ENCODE measurements around the gene RFTN1.

Gene RFTN1

DNA sequence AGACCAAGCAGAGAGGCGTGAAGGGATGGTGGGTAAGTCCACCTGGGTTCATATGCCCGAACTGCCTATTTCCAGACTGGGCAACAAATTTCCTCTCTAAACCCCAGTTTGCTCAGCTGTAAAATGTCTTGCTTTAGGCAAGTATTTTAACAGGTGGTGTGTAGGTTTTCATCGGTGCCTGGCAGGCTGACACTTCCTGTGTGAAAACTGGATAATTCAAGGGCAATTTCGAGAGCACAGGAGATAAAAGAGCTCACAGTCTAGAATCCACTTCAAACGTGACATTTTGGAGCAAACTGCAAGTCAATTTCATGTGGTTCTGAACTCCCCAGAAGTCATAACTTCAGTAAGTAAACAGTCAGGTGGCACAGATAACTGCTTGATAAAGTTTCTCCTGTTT is 136.3 kb downstream of the RFTN1 start:
- no peak for DNase-seq (ENCODE audit: low spot score)

DNA sequence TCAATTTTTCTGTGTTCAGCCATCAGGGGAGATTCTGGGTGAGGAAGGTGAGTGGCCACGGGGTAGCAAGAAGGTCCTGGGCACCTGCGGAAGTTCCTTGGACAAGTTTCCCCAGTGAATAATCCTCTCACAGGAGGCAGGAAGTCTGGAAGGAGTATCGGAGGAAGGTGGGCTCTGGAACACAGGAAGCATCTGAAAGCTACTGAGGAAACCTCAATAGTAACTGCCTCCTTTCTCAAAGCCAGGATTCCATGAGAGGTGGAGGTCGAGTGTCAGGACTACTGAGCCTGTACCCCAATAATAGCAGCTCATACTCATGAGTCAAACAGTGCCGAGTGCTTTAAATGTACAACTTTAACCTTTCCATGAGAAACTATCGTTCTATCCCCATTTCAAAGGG is 137.6 kb downstream of the RFTN1 start:
- DNase-seq (ENCODE audit: low spot score), result no peak

DNA sequence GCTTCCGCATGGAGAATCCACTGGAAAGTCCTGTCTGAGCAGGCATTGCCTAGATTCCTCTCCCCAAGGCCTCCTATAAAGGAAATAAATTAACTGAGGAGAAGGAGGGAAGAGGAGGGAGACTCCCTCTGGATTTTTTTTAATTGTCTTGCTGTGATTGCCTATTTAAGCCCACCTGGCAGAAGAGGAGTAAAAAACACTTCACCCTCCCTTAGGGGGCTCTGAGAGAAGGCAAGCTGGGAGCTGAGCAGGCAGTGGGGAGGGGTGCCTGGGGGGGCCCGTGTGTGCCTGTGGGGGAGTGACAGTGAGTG is 138.6 kb downstream of the RFTN1 start:
- DNase-seq (ENCODE audit: low spot score), result no peak

DNA sequence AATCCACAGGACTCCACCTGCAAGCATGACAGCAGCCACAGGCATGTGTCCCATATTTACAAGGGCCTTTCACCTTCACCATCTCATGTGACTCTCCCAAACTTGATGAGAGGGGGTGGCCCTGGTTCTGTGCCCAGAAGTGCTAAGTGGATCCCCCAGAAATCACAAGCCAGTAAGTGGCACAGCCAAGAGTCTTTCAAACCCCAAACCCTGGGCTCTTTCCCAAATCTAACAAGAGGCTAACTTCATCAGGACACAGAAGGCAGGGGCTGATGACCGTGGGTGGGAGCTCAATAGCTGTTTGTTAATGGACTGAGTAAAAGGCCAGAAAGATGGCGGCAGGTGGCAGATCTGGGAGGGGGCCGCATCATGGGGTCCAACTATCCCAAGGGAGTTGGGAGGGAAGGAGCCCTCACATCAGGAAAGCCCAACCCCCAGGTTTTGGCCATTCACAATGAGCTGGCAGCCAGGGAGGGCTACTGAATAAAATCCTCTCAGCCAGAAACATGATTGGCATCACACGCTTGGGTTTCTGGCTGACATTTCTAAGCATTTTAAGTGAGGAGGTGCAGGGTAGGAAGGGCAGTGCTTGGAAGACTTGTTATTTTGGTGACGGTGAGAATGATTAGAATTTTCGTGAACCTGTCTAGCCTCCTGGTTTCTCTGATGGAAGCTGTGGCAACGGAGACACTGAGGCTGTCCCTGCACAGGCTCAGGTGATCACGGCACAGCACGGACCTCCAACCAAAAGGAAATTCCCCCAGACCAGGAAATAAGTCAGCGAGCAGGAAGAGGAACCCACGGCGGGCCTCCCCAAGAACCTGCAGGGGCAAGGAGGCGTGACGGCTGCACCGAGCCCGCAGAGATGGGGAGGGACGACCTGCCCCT is 139.2 kb downstream of the RFTN1 start:
- DNase-seq (ENCODE audit: low spot score), result no peak

DNA sequence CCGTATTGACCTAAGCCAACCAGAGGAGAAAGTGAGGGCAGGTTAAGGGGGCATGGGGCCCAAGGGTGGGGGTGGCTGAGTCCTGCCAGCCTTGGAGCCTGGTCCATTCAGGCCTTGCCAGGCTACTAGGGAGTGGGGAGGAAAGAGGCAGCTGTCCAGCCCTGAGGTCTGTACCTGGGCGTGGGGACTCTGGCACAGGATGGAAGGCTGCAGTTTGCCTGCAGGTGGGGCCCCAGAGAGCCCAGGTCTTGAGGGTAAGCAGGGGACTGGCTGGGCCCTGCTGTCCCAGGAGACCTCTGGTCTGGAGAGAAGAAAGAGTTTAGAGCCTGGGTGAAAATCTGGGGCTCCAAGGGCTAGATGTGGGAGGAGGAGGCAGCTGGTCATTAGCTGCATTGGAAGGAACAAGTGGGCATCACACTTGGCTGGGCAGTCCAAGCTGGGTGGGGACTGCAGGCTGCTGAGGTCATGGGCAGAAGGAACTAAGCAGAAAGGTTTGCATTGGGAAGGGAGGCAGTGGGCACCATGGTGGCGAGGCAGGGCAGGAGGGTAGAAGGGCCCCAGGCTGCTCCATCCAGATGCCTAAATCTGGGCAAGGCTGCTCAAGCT is 140.1 kb downstream of the RFTN1 start:
- DNase-seq (ENCODE audit: low spot score), result no peak

DNA sequence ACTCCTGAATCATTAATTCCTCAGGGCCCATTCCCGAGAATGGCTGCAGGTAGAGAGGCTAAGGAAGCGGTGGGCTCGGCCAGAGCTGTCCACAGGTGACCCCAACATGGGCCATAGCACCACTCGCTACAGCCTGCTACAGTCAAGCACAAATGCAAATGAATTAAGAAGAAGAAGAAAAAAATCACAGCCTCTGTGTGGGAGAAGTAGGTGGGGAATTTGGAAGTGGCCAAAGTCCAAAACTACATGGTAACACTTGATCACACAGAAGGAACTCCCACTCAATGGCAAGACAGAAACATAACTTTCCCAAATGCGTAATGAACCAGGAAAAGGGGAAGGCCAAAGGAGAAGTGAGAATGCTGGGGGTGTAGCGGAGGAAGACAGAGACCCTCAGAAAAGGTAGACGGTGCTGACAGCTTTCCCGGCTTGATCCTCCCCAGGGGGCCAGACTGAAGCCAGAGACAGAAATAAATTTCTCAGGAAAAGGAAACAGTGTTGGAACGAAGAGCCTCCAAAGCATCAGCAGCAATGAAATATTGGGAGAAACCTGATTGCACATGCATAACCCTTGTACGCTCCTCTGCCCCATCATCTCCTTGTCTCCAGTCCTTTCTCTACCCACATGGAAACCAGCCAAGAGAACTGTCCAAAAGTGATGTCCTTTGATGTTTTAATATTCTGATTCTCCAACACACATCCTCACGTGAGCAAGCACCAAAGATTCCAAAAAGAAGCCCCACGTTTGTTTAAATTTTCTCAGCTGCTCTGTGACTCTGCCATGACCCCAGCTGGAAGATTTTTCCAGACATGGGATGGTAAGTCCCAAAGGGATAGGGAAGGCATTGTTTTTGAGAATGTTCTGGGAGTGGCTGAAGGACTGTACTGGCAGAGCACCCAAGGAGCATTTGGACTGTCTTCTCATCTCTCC is 140.9 kb downstream of the RFTN1 start:
- DNase-seq (ENCODE audit: low spot score), result no peak

DNA sequence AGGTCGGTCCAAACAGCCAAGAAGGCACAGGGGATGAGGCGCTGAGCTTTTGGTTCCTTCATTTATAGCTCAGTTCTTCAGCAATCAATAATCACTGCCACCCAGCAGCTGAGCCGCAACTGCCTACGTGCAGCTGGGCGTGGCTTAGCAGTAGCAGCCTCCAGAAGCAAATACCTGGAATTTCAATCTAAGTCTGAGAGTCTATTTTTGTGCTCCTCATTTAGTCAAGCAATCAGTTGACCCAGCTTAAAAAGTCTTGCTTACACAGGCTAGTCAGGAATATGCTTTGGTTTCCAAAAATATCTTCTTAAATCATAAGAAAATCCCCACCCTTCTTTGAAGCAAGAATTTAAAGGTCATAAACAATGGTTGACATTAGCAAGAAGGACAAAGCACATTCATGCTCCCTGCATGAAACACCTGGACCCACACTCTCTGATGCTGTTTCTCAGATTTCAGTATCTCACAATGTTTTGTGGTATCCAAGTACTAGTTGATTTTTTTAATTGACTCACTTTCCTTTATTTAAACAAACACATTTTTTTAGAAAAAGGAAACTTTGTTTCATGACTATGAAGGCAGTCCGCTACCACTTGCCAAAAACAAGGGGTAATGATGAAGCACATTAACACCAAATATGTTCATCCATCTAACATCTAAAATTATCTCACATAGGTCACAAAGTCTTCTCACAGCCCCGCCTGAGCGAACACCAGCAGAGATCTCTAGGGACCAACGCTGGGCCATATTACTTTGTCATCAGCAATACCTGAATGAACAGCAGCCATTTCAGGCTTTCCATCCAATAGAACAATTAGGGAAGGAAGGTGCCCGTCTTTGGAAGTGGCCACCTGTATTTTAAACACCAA is 142.4 kb downstream of the RFTN1 start:
- DNase-seq (ENCODE audit: low spot score), result no peak

DNA sequence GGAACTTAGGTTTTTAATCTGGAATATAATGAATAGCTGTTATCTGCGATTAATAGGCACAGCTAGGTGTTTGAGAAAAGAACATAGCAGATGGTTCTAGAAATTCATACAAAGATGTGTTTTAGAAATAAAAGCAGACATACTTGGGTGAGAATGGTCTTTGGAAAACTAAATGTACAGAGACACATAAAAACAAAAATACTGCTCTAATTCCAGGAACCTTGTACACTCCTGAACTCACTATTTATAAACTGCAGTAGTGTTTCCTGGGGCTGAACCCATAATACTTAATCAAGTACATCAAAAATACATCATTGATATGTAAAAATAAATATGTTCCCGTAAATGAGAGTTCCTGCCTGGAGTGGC is 143.0 kb downstream of the RFTN1 start:
- DNase-seq (ENCODE audit: low spot score), result no peak

DNA sequence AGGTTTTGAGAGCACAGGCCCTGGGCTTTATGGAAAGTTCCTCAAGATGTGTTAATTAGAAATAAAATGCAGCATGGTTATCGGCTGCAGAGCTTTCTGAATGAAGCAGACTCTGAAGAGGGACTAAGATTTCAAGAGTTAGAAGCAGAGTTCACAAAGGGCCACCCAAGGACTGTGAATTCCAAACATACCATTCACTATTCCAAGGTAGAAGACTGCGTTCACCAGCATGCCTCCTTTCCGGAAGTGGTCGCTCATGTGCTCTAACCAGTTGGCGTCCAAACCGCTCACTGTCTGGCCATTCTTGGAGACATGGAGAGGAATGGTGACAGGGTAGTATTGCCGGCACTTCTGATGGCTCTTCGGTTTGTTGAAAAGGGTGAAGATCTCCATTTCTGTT is 143.6 kb downstream of the RFTN1 start:
- DNase-seq (ENCODE audit: low spot score), result no peak

DNA sequence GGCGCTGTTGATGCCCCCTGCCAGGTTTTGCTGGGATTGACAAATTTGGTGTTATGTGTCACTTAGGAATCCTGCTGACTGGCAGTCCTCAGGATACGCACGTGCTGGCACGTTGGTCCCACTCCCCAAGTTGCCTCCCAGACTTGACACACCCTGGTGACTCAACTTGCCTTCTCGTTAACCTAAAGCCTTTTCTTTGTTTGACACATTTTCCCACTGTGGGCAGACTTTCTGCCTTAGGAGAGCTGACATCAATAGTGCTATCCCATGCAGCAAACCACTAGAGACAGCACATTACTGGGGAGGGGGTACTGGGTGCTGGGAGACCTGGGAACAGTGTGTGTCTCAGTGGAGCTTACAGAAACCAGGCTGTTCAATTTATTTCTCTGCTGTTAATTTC is 144.2 kb downstream of the RFTN1 start:
- DNase-seq (ENCODE audit: low spot score), result no peak

DNA sequence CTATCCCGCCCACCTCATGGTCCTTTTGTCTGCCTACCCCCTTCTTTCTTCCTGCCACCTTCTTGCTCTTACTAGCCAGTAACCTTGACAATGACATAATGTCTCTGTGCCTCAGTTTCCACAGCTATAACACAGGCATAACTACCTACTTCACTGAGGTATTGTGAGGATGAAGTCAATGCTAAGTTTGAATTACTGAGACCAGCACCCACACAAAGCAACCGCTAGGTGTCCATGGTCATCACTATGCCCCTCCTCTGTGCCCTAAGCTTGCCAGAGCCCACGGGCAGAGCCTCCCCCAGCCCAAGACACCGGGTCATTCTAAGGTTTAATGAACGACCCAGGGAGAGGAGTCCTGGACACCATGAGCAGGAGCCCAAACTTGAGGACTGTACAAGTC is 146.9 kb downstream of the RFTN1 start:
- no peak for DNase-seq (ENCODE audit: low spot score)

DNA sequence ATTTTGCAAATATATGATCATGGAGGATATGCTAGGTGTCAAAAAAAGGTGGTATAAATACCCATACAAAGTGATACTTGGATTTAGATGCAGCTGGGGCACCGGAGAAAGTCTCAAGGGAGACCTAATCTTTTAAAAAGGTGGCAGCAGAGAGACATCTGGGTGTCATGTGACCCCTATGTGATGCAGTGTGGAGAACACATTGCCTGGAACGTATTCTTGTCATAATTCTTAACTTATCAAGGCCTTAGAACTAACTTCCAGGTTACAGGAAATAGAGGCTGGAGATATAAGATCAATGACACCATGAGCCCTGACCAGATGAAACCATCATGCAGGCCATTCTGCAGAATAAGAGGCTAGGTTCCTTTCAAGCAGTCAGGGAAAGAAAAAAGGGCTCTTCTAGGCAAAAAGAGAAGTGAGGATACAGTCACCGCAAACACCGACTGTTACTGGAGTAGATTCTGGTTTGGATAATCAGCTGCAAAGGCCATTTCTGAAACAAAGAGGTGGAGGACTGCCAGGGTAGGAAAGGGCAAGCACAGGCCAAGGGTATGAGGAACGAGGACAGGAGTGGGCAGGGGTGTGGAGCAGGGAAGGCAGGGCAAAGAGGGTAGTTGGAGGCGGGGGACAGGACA is 147.9 kb downstream of the RFTN1 start:
- no peak for DNase-seq (ENCODE audit: low spot score)

DNA sequence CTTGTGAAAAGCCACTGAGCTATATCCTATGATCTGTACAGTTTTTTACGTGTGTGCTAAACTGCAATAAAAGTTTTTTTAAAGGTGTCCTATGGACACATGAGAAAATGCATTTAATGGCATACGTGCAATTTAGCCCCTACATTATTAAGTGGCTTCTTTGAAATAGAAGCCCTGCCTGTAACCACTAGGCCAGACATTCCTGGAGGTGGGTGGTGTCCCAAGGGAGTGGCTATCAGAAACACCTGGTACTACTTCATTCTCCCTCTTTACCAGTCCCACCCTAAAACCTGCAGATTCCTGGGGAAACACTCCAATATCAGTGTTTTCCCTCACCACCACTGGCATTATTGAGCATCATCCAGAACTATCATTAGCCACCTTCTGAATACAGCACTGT is 148.5 kb downstream of the RFTN1 start:
- no peak for DNase-seq (ENCODE audit: low spot score)

DNA sequence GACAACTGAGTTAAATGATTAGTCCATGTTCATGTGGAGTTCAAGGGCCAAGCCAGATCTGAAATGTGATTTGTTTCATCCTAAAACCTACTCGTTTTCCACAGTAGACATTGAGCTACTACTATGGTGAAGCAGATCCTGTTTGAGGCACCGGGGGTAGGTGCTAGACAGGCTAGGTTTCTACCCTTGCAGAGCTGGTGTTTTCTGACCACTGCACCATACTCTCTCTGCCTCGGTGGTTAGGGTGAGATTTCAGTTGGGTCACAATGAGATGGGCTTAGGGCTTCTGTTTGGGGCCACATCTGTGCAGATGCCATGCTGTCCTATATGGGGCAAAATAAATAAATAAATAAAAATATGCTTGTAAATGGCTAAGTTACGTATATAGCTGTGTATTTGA is 149.2 kb downstream of the RFTN1 start:
- DNase-seq (ENCODE audit: low spot score), result no peak

DNA sequence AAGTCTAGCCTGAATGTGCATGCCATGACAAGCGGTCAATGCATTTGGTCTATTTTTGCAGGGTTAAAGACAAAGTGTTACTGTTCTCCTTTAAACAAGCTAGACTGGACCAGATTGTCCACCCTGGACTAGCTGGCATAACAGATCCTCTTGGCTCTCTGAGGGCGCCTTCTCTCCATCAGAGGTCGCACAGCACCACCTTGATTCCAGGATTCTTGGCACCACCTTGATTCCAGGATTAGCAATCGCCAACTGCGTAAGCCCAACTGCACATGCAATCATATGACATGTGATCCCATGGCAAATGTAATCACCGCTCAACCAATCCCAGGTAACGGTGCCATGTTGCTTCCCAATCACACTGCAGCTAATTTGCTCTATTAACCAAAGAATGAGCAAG is 149.9 kb downstream of the RFTN1 start:
- DNase-seq (ENCODE audit: low spot score), result no peak

DNA sequence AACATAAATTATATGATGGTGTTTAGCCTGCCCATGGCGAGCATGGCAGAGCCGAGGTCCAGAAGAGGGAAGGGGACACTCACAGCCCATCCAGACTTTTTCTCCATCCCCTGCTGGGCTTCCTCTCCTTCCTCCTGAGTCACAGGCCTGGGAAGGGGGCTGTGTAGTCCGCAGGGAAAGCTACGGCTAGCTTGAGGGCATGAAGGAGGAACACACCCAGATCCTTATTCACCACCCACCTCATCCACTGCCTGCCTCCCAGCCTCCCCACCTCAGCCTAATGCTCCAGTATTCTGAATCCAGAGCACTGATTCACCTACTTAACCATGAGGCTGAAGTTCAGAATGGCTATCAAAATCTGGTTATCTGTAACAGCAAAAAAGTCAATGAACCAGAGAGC is 150.7 kb downstream of the RFTN1 start:
- DNase-seq (ENCODE audit: low spot score), result no peak

DNA sequence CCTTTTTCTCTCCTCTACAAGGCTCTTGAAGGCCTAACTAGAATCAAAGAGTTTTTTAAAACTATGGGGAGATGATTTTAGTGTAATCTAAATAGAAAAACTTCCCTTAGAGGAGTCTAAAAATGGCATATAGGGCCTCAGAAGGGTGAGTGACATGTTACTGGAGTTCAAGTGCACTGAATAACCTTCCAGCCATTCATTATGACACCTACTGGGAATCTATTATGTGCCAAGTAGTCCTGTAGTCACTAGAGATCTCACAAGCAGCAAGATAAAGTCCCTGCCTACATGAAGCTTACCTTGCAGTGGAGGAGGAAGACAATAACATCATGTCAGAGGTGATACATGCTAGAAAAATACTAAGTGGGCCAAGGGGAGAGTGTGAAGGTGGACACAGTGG is 152.4 kb downstream of the RFTN1 start:
- DNase-seq (ENCODE audit: low spot score), result no peak

DNA sequence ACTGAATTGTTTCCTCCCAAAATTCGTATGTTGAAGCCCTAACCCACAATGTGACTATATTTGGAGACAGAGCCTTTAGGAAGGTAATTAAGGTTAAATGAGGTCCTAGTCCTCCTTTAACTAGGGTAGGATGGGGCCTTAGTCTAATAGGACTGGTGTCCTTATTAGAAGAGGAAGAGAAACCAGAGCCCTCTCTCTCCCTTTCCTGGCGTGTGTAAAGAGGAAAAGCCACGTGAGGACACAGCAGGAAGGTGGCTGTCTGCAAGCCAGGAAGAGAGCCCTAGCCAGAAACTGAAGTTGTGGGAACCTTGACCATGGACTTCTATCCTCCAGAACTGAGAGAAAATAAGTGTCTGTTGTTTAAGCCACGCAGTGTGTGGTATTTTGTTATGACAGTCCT is 154.2 kb downstream of the RFTN1 start:
- DNase-seq (ENCODE audit: low spot score), result no peak

DNA sequence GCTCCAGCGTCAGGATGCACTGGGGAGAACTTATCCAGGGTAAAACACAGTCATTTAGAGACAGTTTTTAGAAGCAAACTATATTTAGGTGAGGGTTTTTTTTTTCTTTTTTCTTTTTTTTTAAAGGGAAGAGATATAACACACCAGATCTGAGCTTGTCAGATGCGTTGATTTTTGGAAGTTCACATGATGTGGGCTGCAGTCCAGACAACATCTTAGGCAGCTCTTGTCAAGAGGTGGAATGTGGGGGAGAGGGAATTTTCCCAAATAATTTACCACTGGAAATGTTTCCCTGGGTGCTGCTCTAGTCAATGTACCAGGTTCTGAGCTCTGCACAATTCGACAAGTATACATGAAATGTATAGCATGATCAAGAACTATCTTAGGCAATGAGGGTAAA is 155.2 kb downstream of the RFTN1 start:
- DNase-seq (ENCODE audit: low spot score), result no peak

DNA sequence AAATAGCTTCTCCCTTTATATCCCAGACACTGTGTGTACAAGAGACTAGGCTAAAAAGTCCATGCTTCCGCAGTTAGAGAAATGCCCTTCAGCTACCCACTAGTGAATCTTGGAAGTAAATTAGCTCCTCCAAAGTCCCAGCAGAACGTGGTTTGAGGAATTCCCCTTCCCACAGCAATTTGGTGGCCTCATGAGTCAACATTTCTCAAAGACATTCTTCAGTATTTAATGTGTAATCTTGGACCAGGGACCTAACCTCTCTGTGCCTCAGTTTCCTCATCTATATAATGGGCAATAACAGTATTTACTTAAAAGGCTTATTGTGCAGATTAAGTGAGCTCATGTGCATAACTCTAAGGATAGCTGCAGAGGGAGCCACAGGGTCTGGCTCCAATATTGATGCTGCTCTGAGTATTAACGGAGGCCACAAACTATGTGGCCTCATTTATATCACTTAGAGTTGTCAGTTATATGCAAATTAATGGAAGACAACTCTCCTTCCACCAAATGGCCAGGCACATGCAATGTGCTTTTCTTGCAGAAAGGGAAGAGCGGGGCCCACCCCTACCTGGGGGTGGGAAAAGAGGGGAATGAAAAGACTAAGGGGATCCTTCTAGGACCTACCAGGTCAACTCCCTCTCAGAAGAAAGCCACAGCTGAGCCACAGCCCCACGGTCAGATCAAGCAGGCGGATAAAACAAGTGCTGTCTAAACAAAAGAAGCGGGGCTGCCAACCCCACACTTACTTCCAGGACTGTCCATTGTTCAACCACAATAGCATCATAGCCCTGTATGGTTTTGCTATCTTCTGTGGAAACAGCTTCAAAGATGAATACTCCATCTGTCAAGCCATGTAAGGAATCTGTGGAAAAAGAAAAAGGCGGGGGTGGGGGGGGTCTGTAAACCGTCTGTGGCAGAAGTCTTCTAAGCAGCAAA is 156.0 kb downstream of the RFTN1 start:
- peak; percentile 25 for DNase-seq (ENCODE audit: low spot score)
